H1 (cell line): ENCODE data around the gene OMP. TPM values are rescaled to one million over a fixed set of nuclear protein-coding genes. Genes with fewer than 3 reads are reported as not detected.

Experiments
- CTCF ChIA-PET: fragments of 300-600 bp; sonication (Branson Sonifier 250); formaldehyde crosslinking; loops from one replicate; lab custom pipeline; 2021; ENCODE audit not compliant: partially characterized antibody; lab: Charles Lee
- POLR2A ChIA-PET: fragments of 300-600 bp; sonication (Branson Sonifier 250); formaldehyde crosslinking; loops from one replicate; lab custom pipeline; 2021; ENCODE audit warnings: inconsistent platforms; ENCODE audit not compliant: partially characterized antibody; lab: Charles Lee
- DNase-seq, 2 experiments: peaks; one replicate each; pipeline versions ENCODE4 v3.0.0 to v3.0.0-alpha.2; 2010 to 2022; ENCODE audit warnings: low spot score in 2 of 2, low read depth in 1 of 2, mixed read lengths in 1 of 2
- FAIRE-seq: peaks from 2 replicates; lab custom pipeline; 2011; peaks lifted over from hg19 to GRCh38; lab: Jason Lieb, UNC
- H2AFZ ChIP-seq: 2 replicates; pipeline ENCODE4 v1.8.1; 2012; ENCODE audit warnings: low read length, inconsistent platforms
- H2AK5ac ChIP-seq: 2 replicates; pipeline ENCODE4 v1.6.1; 2013; ENCODE audit warnings: low read depth, low read length
- H2BK120ac ChIP-seq: replicated peaks from 2 replicates; pipeline ENCODE3; 2013; ENCODE audit warnings: low read depth, low read length, inconsistent platforms
- H2BK12ac ChIP-seq: 2 replicates; pipeline ENCODE4 v1.6.1; 2013; ENCODE audit warnings: low read depth, low read length
- H2BK15ac ChIP-seq: 2 replicates; pipeline ENCODE4 v1.6.1; 2013; ENCODE audit warnings: low read length
- H2BK20ac ChIP-seq: 2 replicates; pipeline ENCODE4 v1.6.1; 2013; ENCODE audit warnings: low read length
- H2BK5ac ChIP-seq: 2 replicates; pipeline ENCODE4 v1.6.1; 2013; ENCODE audit warnings: low read depth, low read length
- H3K14ac ChIP-seq: 2 replicates; pipeline ENCODE4 v1.6.1; 2013; ENCODE audit warnings: inconsistent platforms; ENCODE audit not compliant: insufficient read length
- H3K18ac ChIP-seq: 2 replicates; pipeline ENCODE4 v1.6.1; 2013; ENCODE audit warnings: low read length; ENCODE audit errors: extremely low read depth
- H3K23ac ChIP-seq: 2 replicates; pipeline ENCODE4 v1.6.1; 2013; ENCODE audit warnings: inconsistent platforms; ENCODE audit not compliant: insufficient read length
- H3K23me2 ChIP-seq: 2 replicates; pipeline ENCODE4 v1.6.1; 2013; ENCODE audit warnings: low read depth, low read length
- H3K27ac ChIP-seq: 2 replicates; pipeline ENCODE4 v1.6.1; 2011; ENCODE audit warnings: low read depth, low read length, inconsistent platforms
- H3K27me3 ChIP-seq, 4 experiments: replicated peaks in 1 of 4; 1 replicate in 1 of 4; 2 replicates in 3 of 4; pipeline versions ENCODE4 v1.6.1 to v1.8.1; 2011 to 2013; ENCODE audit warnings: low read length in 3 of 4, mild to moderate bottlenecking in 3 of 4, inconsistent platforms in 2 of 4, mixed read lengths in 2 of 4, moderate library complexity in 1 of 4; ENCODE audit not compliant: control insufficient read depth in 3 of 4, insufficient read depth in 3 of 4; ENCODE audit errors: extremely low read depth in 1 of 4
- H3K36me3 ChIP-seq, 4 experiments: 2 replicates each; pipeline versions ENCODE4 v1.6.1 to v1.8.1; 2011 to 2013; ENCODE audit warnings: mild to moderate bottlenecking in 4 of 4, low read length in 3 of 4, moderate library complexity in 2 of 4, control low read depth in 1 of 4, inconsistent platforms in 1 of 4; ENCODE audit not compliant: insufficient read depth in 4 of 4, control insufficient read depth in 2 of 4
- H3K4ac ChIP-seq: replicated peaks from 2 replicates; pipeline ENCODE3; 2013; ENCODE audit warnings: low read length, low read depth, mixed read lengths, inconsistent platforms; ENCODE audit not compliant: insufficient read length
- H3K4me1 ChIP-seq, 4 experiments: replicated peaks in 1 of 4; 1 replicate in 1 of 4; 2 replicates in 3 of 4; pipeline versions ENCODE4 v1.6.1 to v1.8.1; 2011 to 2013; ENCODE audit warnings: low read length in 3 of 4, inconsistent platforms in 2 of 4, mixed read lengths in 1 of 4; ENCODE audit not compliant: insufficient read depth in 4 of 4, control insufficient read depth in 3 of 4
- H3K4me2 ChIP-seq, 2 experiments: 2 replicates each; pipeline versions ENCODE4 v1.6.1 to v1.8.1; 2011 to 2013; ENCODE audit warnings: low read depth in 2 of 2, low read length in 2 of 2, control low read depth in 1 of 2, inconsistent platforms in 1 of 2, mild to moderate bottlenecking in 1 of 2; ENCODE audit not compliant: insufficient read depth in 1 of 2
- H3K4me3 ChIP-seq, 4 experiments: fragments of 200-600, 300-600 bp in 1 of 4; sonication (generic), shearing (Covaris generic), sonication (Bioruptor Twin) in 1 of 4; 2 replicates each; pipeline versions ENCODE4 v1.5.1 to v1.8.1; 2011 to 2016; ENCODE audit warnings: low read length in 4 of 4, low read depth in 3 of 4, control low read depth in 2 of 4, inconsistent platforms in 2 of 4, mild to moderate bottlenecking in 2 of 4, mixed read lengths in 1 of 4, moderate library complexity in 1 of 4; ENCODE audit not compliant: insufficient read depth in 2 of 4; ENCODE audit errors: extremely low read depth in 1 of 4
- H3K56ac ChIP-seq: replicated peaks from 2 replicates; pipeline ENCODE3; 2013; ENCODE audit warnings: low read depth, mild to moderate bottlenecking, mixed read lengths, low read length, inconsistent platforms; ENCODE audit not compliant: insufficient read length
- H3K79me1 ChIP-seq: 2 replicates; pipeline ENCODE4 v1.6.1; 2013; ENCODE audit warnings: low read depth, low read length, control low read depth
- H3K79me2 ChIP-seq, 2 experiments: 2 replicates each; pipeline versions ENCODE4 v1.6.1 to v1.8.1; 2012 to 2013; ENCODE audit warnings: low read length in 2 of 2, mild to moderate bottlenecking in 2 of 2, inconsistent platforms in 1 of 2; ENCODE audit not compliant: insufficient read depth in 2 of 2, control insufficient read depth in 1 of 2
- H3K9ac ChIP-seq, 4 experiments: replicated peaks in 1 of 4; 1 replicate in 1 of 4; 2 replicates in 3 of 4; pipeline versions ENCODE4 v1.6.1 to v1.8.1; 2011 to 2013; ENCODE audit warnings: low read depth in 3 of 4, low read length in 3 of 4, control low read depth in 2 of 4, mild to moderate bottlenecking in 2 of 4, moderate library complexity in 2 of 4, inconsistent platforms in 1 of 4; ENCODE audit errors: extremely low read depth in 1 of 4
- H3K9me3 ChIP-seq, 2 experiments: 2 replicates each; pipeline versions ENCODE4 v1.6.1 to v1.8.1; 2012 to 2013; ENCODE audit warnings: mild to moderate bottlenecking in 2 of 2, moderate library complexity in 2 of 2, control low read depth in 1 of 2, inconsistent platforms in 1 of 2, low read depth in 1 of 2, low read length in 1 of 2, mixed read lengths in 1 of 2; ENCODE audit not compliant: insufficient read depth in 2 of 2
- H4K20me1 ChIP-seq, 2 experiments: replicated peaks in 1 of 2; 2 replicates each; pipeline versions ENCODE3 to v1.8.1; 2011 to 2013; ENCODE audit warnings: inconsistent platforms in 2 of 2, low read length in 2 of 2, mild to moderate bottlenecking in 1 of 2; ENCODE audit not compliant: insufficient read depth in 2 of 2, control insufficient read depth in 1 of 2
- H4K5ac ChIP-seq: 2 replicates; pipeline ENCODE4 v1.6.1; 2013; ENCODE audit warnings: low read length, low read depth, mixed read lengths, inconsistent platforms; ENCODE audit not compliant: insufficient read length
- H4K8ac ChIP-seq: 2 replicates; pipeline ENCODE4 v1.8.0; 2013; ENCODE audit warnings: mild to moderate bottlenecking, moderate library complexity, low read length, inconsistent platforms; ENCODE audit not compliant: insufficient read depth; ENCODE audit errors: extremely low read depth
- H4K91ac ChIP-seq: replicated peaks from 2 replicates; pipeline ENCODE3; 2013; ENCODE audit warnings: low read length, mixed read lengths, inconsistent platforms; ENCODE audit not compliant: insufficient read length
- GABPA ChIP-seq: IDR thresholded peaks from 2 replicates; pipeline ENCODE4 v1.6.1; 2011; ENCODE audit warnings: mild to moderate bottlenecking, low read length, moderate library complexity, borderline replicate concordance; ENCODE audit not compliant: insufficient read depth
- HDAC6 ChIP-seq: IDR thresholded peaks from one replicate; pipeline ENCODE4 v1.7.1; 2012; ENCODE audit warnings: low read depth, mild to moderate bottlenecking, inconsistent platforms, low read length, moderate library complexity
- NANOG ChIP-seq: IDR thresholded peaks from 2 replicates; pipeline ENCODE4 v1.6.1; 2011; ENCODE audit warnings: low read length, low read depth, mild to moderate bottlenecking, inconsistent platforms; ENCODE audit not compliant: insufficient read depth, poor library complexity, severe bottlenecking
- RFX5 ChIP-seq: IDR thresholded peaks from 2 replicates; pipeline ENCODE4 v1.6.1; 2011; ENCODE audit warnings: low read depth, low read length, improper control_type of control experiment, borderline replicate concordance
- WGBS, 2 experiments: shearing (Covaris generic) in 1 of 2; methylation state at CpG; one replicate each; pipeline versions ENCODE4 v1.1.6 to v1.1.7; 2013 to 2015; ENCODE audit warnings: low lambda C conversion rate in 2 of 2, mixed read lengths in 2 of 2, inconsistent platforms in 1 of 2, low coverage in 1 of 2, missing lambda C conversion rate in 1 of 2; ENCODE audit not compliant: insufficient replicate concordance in 2 of 2, insufficient coverage in 1 of 2, insufficient read length in 1 of 2; ENCODE audit errors: extremely low coverage in 1 of 2, missing lambda C conversion rate in 1 of 2; 5-methylcytosine and 5-hydroxymethylcytosine counted together
- polyA plus RNA-seq, 7 experiments: library from polyadenylated mRNA; depleted of rRNA in 3 of 7; stranded (reverse) in 5 of 7; unstranded in 2 of 7; fragments of >200 nt in 5 of 7; fragments of 200-250 nt in 2 of 7; gene quantifications; 1 replicate in 5 of 7; 2 replicates in 1 of 7; 4 replicates in 1 of 7; pipeline versions ENCODE4 v1.2.1 to v1.2.3, GENCODE V29; 2011 to 2013; ENCODE audit warnings: missing spikeins in 2 of 7, mixed read lengths in 2 of 7
- total RNA-seq: library from RNA; stranded (reverse); fragmentation: NEBNext Ultra II Directional; extraction: Animal tissue kit (Norgen Biotek cat#: 25700); gene quantifications from 2 replicates; pipeline ENCODE4 v1.2.1, GENCODE V29; 2021

The OMP gene
- total and polyA plus RNA-seq, 2 of the 8 experiments (the other 6 are each of a cell fraction or from before 2014, with no cell fraction given): not detected

GRCh38 chr11:77120571-77120970, 17.9 kb downstream of the OMP start:
- H3K23me2 ChIP-seq: no peaks in the 10 kb centered on the region
- no peaks in the 10 kb centered on the region for H4K20me1 ChIP-seq
- no peak overlapping the region for H2AFZ ChIP-seq
- H3K27ac ChIP-seq: no peak overlapping the region
- no peak overlapping the region for H4K8ac ChIP-seq
- no peaks in the 10 kb centered on the region for H3K9me3 ChIP-seq
- no peak overlapping the region for H3K23ac ChIP-seq
- H3K4ac ChIP-seq: no peak overlapping the region
- H4K91ac ChIP-seq: no peak overlapping the region
- H2BK15ac ChIP-seq: no peak overlapping the region
- H2BK120ac ChIP-seq: no peak overlapping the region
- no peaks in the 10 kb centered on the region for H3K79me2 ChIP-seq
- CTCF ChIA-PET: interaction anchor here (0.7 to 13.9 kb wide), 6 partner anchors 5 to 68 kb away, joined by 3 to 170 read pairs (median 98); partner anchors contain the start of genes MYO7A and OMP
- no peaks in the 10 kb centered on the region; a peak in 1 of 8 replicates for H3K36me3 ChIP-seq
- no peak overlapping the region for H3K14ac ChIP-seq
- DNase-seq (no peak), FAIRE-seq (no peak)
- H3K4me1 ChIP-seq: no peaks in the 10 kb centered on the region
- H2BK20ac ChIP-seq: no peak overlapping the region
- POLR2A ChIA-PET: no interaction called here
- H4K5ac ChIP-seq: no peak overlapping the region
- H3K9ac ChIP-seq: no peak overlapping the region
- no peak overlapping the region for H2BK12ac ChIP-seq
- H3K79me1 ChIP-seq: no peaks in the 10 kb centered on the region
- no peak overlapping the region for H3K4me2 ChIP-seq
- no peak overlapping the region for H3K18ac ChIP-seq
- WGBS, 2 experiments: 92% methylated on average over 19 of the region's 19 CpGs; no CpG with 5 or more reads in 1 of the 2 experiments
- H2BK5ac ChIP-seq: no peak overlapping the region
- no peak overlapping the region for H3K4me3 ChIP-seq
- TF ChIP-seq NANOG: no peak
- no peak for TF ChIP-seq RFX5
- TF ChIP-seq HDAC6: no peak
- TF ChIP-seq GABPA: no peak
- H2AK5ac ChIP-seq: no peak overlapping the region
- no peak overlapping the region for H3K56ac ChIP-seq
- H3K27me3 ChIP-seq: no peaks in the 10 kb centered on the region
